ENCODE data around the gene DNAH6.

DNA sequence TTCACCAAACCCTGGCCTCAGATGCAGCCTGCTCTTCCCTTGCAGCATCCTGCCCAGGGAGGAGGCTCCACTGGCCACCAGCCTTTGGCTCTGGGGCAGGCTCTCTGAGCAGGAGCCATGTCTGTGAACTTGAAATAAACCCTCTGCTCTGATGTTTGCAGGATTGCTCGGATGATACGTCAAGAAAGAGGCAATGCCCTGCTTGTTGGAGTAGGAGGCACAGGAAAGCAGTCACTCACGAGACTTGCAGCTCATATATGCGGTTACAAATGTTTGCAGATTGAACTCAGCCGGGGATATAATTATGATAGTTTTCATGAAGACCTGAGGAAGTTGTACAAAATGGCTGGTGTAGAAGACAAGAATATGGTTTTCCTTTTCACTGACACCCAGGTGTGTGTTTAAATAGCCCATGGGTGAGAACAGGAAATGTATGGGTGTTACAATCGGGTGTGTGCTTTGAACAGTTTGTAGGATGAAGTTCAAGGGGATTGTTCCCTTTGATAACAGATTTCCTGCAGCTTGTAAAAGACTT is 177.9 kb downstream of the DNAH6 start:
- TF ChIP-seq POLR2A (IDR thresholded peaks at IDR 0.05; ENCODE audit: low read depth, low read length) (no peak), POLR2AphosphoS5 (IDR thresholded peaks at IDR 0.05; ENCODE audit: low read depth, low read length) (no peak), TAF1 (IDR thresholded peaks at IDR 0.05; ENCODE audit: low read depth, low read length) (no peak), SPI1 (IDR thresholded peaks at IDR 0.05; ENCODE audit: low read depth, low read length) (no peak)
